ENCODE measurements around the gene TMC8. TPM values are rescaled to one million over a fixed set of nuclear protein-coding genes. Genes with fewer than 3 reads are reported as not detected.

The TMC8 gene
- total RNA-seq, 1 experiment from 2014 or later = 4.6 TPM

DNA sequence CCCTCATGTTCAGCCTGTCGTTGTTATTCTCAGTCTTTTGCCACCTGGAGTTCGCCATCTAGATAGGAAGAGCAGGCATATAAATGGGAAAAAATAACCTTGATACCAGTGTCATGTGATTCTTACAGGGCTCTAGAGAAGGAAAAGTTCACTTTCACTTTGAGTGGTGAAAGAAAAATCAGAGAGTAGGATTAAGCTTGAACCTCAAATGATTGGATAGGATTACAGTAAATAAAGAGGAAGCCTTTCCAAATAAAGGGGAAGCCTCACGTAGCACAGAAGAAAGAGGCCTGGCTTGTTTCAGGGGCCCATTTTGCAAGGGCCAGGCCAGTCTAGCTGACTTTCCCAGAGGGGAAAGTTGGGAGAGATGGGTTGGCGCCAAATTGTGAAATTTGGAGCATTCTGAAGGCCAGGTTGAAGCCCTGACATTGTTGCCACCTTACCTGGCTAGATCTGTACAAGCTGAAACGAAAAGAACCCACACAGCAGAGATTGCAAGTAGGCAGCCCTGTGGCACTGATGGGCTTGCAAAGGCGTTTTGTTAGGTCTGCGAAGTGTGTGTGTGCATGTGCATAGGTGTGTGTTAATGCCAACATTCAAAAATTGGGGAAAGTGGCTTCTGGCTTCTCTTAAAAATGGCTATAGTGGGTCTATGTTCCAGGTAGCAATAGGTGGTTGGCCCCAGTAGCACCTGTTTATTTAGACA lies 40.8 kb upstream of the TMC8 start:
- H3K4me2 ChIP-seq (ENCODE audit: low read length) = no peak overlapping the region
- H3K9me3 ChIP-seq (ENCODE audit: low read length) = no peaks in the 10 kb centered on the region
- H3K4me1 ChIP-seq (ENCODE audit: insufficient read depth, low read length) = no peaks in the 10 kb centered on the region
- no peak overlapping the region for H3K27ac ChIP-seq (ENCODE audit: low read length)
- H2AFZ ChIP-seq (ENCODE audit: low read length) = no peak overlapping the region
- ATAC-seq = no peak
- no peaks in the 10 kb centered on the region for H3K36me3 ChIP-seq (ENCODE audit: low read depth, low read length)
- H4K20me1 ChIP-seq (ENCODE audit: low read length) = no peaks in the 10 kb centered on the region
- POLR2A ChIA-PET (ENCODE audit: unreplicated experiment) = interaction anchor here (0.5 kb wide), 1 partner anchor 152 kb away, joined by 3 read pairs; no protein-coding TSS in a partner anchor
- intact Hi-C loops (cut with micrococcal nuclease) = no loop called here
- CTCF ChIA-PET = interaction anchor here (0.6 kb wide), 1 partner anchor 49 kb away, joined by 4 read pairs; no protein-coding TSS in a partner anchor
- TF ChIP-seq EZH2phosphoT487 (IDR thresholded peaks at IDR 0.05; ENCODE audit: borderline replicate concordance, low read length) = no peak
- TF ChIP-seq EZH2 (IDR thresholded peaks at IDR 0.05; ENCODE audit: low read length, unreplicated experiment) = no peak
- TF ChIP-seq, protein P1, sequence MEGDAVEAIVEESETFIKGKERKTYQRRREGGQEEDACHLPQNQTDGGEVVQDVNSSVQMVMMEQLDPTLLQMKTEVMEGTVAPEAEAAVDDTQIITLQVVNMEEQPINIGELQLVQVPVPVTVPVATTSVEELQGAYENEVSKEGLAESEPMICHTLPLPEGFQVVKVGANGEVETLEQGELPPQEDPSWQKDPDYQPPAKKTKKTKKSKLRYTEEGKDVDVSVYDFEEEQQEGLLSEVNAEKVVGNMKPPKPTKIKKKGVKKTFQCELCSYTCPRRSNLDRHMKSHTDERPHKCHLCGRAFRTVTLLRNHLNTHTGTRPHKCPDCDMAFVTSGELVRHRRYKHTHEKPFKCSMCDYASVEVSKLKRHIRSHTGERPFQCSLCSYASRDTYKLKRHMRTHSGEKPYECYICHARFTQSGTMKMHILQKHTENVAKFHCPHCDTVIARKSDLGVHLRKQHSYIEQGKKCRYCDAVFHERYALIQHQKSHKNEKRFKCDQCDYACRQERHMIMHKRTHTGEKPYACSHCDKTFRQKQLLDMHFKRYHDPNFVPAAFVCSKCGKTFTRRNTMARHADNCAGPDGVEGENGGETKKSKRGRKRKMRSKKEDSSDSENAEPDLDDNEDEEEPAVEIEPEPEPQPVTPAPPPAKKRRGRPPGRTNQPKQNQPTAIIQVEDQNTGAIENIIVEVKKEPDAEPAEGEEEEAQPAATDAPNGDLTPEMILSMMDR (conservative IDR thresholded peaks at IDR 0.05; ENCODE audit: low read depth, low read length) = no peak
- no peak overlapping the region for H3K9ac ChIP-seq (ENCODE audit: low read length)
- H3K4me3 ChIP-seq (ENCODE audit: low read length) = no peak overlapping the region
- no peak for DNase-seq
- H3K9me2 ChIP-seq (replicated peaks; ENCODE audit: low read length) = no peaks in the 10 kb centered on the region
- H3K27me3 ChIP-seq (ENCODE audit: low read length) = no peaks in the 10 kb centered on the region
- no TSS peak for BruUV-seq (replicated peaks)
- no peaks in the 10 kb centered on the region for H3F3A ChIP-seq (ENCODE audit: low read length, unreplicated experiment)
- H3K79me2 ChIP-seq (ENCODE audit: low read length) = no peaks in the 10 kb centered on the region

DNA sequence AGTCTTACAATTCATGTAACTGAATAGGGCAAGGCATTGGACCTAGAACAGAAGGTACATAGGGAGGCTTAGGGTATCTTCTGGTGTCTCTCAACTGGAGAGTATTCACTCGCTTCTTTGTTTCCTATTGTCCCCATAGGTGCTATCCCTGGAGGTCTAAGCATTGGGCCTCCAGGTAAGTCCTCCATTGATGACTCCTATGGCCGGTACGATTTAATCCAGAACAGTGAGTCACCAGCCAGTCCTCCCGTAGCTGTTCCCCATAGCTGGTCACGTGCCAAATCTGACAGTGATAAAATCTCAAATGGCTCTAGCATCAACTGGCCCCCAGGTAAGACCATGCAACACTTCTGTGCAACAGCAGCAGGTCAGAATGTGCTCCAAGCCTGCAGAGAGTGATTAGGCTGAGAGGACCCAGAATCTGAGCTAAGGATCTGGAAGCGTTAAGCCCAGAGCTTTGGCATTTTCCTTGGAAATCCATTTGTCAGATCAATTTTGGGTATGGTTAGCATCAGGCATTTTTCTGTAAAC lies 37.7 kb upstream of the TMC8 start:
- intact Hi-C loops (cut with micrococcal nuclease) = no loop called here
- Histone ChIP-seq H3K4me3 (ENCODE audit: low read length) (no peak overlapping the region), H3K9me2 (replicated peaks; ENCODE audit: low read length) (no peaks in the 10 kb centered on the region), H4K20me1 (ENCODE audit: low read length) (no peaks in the 10 kb centered on the region), H3K9me3 (ENCODE audit: low read length) (no peaks in the 10 kb centered on the region), H3K36me3 (ENCODE audit: low read depth, low read length) (no peaks in the 10 kb centered on the region), H3K27ac (ENCODE audit: low read length) (no peak overlapping the region), H3F3A (ENCODE audit: low read length, unreplicated experiment) (no peaks in the 10 kb centered on the region), H3K4me2 (ENCODE audit: low read length) (no peak overlapping the region), H3K9ac (ENCODE audit: low read length) (no peak overlapping the region), H3K79me2 (ENCODE audit: low read length) (no peaks in the 10 kb centered on the region), H2AFZ (ENCODE audit: low read length) (no peak overlapping the region), H3K4me1 (ENCODE audit: insufficient read depth, low read length) (no peaks in the 10 kb centered on the region), H3K27me3 (ENCODE audit: low read length) (no peaks in the 10 kb centered on the region)
- DNase-seq (peak; percentile 49), ATAC-seq (no peak)
- CTCF ChIA-PET = no interaction called here
- TF ChIP-seq, protein P1 (conservative IDR thresholded peaks at IDR 0.05; ENCODE audit: low read depth, low read length) = no peak
- TF ChIP-seq EZH2phosphoT487 (IDR thresholded peaks at IDR 0.05; ENCODE audit: borderline replicate concordance, low read length) (no peak), EZH2 (IDR thresholded peaks at IDR 0.05; ENCODE audit: low read length, unreplicated experiment) (no peak)
- POLR2A ChIA-PET (ENCODE audit: unreplicated experiment) = interaction anchor here (0.8 kb wide), 1 partner anchor 52 kb away, joined by 4 read pairs; no protein-coding TSS in a partner anchor
- no TSS peak for BruUV-seq (replicated peaks)

DNA sequence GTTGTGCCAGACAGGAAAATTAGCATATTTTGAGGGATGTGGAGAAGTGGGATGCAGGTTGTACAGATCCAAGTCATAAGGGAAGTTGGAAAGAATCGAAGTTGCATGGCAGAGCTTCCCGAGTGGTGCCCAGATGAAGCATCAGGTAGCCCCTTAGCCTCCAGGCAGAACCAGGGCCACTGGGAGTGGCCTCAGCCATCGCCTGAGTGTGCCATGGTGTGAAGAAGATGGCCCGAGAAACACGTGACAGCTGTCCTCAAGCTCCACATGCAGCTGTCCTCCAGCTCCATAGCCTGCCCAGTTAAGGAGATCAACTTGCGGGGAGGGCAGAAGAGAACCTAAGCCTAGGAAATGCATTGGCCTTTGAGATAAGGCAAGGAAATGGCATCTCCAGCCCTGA lies 35.5 kb upstream of the TMC8 start:
- no peaks in the 10 kb centered on the region for H3K9me2 ChIP-seq (replicated peaks; ENCODE audit: low read length)
- H3F3A ChIP-seq (ENCODE audit: low read length, unreplicated experiment) = no peaks in the 10 kb centered on the region
- H2AFZ ChIP-seq (ENCODE audit: low read length) = no peak overlapping the region
- TF ChIP-seq EZH2phosphoT487 (IDR thresholded peaks at IDR 0.05; ENCODE audit: borderline replicate concordance, low read length) (no peak), EZH2 (IDR thresholded peaks at IDR 0.05; ENCODE audit: low read length, unreplicated experiment) (no peak)
- TF ChIP-seq, protein P1 (conservative IDR thresholded peaks at IDR 0.05; ENCODE audit: low read depth, low read length) = no peak
- ChIA-PET CTCF (no interaction called here), POLR2A (ENCODE audit: unreplicated experiment) (interaction anchor here (0.6 kb wide), 1 partner anchor 155 kb away, joined by 4 read pairs; no protein-coding TSS in a partner anchor)
- H3K79me2 ChIP-seq (ENCODE audit: low read length) = no peaks in the 10 kb centered on the region
- no peaks in the 10 kb centered on the region for H3K27me3 ChIP-seq (ENCODE audit: low read length)
- H3K36me3 ChIP-seq (ENCODE audit: low read depth, low read length) = 0 out of 2 replicates have a peak, but pooled peaks cover under 1% of the 10 kb centered on the region
- ATAC-seq (no peak), DNase-seq (no peak)
- no TSS peak for BruUV-seq (replicated peaks)
- no peak overlapping the region for H3K27ac ChIP-seq (ENCODE audit: low read length)
- intact Hi-C loops (cut with micrococcal nuclease) = no loop called here
- H3K9me3 ChIP-seq (ENCODE audit: low read length) = no peaks in the 10 kb centered on the region
- no peak overlapping the region for H3K4me3 ChIP-seq (ENCODE audit: low read length)
- no peaks in the 10 kb centered on the region for H3K4me1 ChIP-seq (ENCODE audit: insufficient read depth, low read length)
- H3K9ac ChIP-seq (ENCODE audit: low read length) = no peak overlapping the region
- H3K4me2 ChIP-seq (ENCODE audit: low read length) = no peak overlapping the region
- no peaks in the 10 kb centered on the region for H4K20me1 ChIP-seq (ENCODE audit: low read length)

Measured in PC-3 (cell line).